SK-N-SH (cell line): ENCODE results near the gene HIPK4. TPM values are rescaled to one million over a fixed set of nuclear protein-coding genes. Genes with fewer than 3 reads are reported as not detected.

Experiments
- CTCF ChIA-PET: fragments of 300-600, 350-600 bp; formaldehyde crosslinking; extraction: SDS; loops from one replicate; lab custom pipeline; 2021; lab: Yijun Ruan, JAX
- POLR2A ChIA-PET: fragments of 350-600 bp; sonication (Branson Sonifier 250); formaldehyde crosslinking; extraction: SDS; loops from one replicate; lab custom pipeline; 2020; ENCODE audit warnings: antibody characterized with exemption, inconsistent platforms; lab: Yijun Ruan, JAX
- DNase-seq: peaks from one replicate; pipeline ENCODE4 v3.0.0; 2012
- H2AFZ ChIP-seq: fragments of 200-600 bp; sonication (generic); 2 replicates; pipeline ENCODE4 v1.8.1; 2016; ENCODE audit warnings: antibody characterized with exemption, mild to moderate bottlenecking, low read depth
- H3F3A ChIP-seq: fragments of 200-600 bp; sonication (generic); replicated peaks from 2 replicates; pipeline ENCODE3; 2016; ENCODE audit warnings: antibody characterized with exemption, mild to moderate bottlenecking; ENCODE audit not compliant: insufficient read depth
- H3K27ac ChIP-seq, 2 experiments: fragments of 200-500 bp in 1 of 2; fragments of 200-600 bp in 1 of 2; sonication (Bioruptor generic) in 1 of 2; sonication (generic), shearing (Covaris generic) in 1 of 2; 2 replicates each; pipeline versions ENCODE4 v1.5.1 to v1.6.1; 2014 to 2016; ENCODE audit warnings: low read depth in 2 of 2, inconsistent platforms in 1 of 2, low read length in 1 of 2, mild to moderate bottlenecking in 1 of 2, mixed read lengths in 1 of 2
- H3K27me3 ChIP-seq: fragments of 200-600 bp; sonication (generic), shearing (Covaris generic); 2 replicates; pipeline ENCODE4 v1.6.1; 2016; ENCODE audit warnings: mixed run types; ENCODE audit not compliant: insufficient read depth
- H3K36me3 ChIP-seq, 2 experiments: fragments of 200-500 bp in 1 of 2; fragments of 200-600 bp in 1 of 2; sonication (Bioruptor generic) in 1 of 2; sonication (generic) in 1 of 2; replicated peaks in 1 of 2; 2 replicates each; pipeline versions ENCODE3 to v1.5.1; 2014 to 2016; ENCODE audit warnings: low read length in 1 of 2, mild to moderate bottlenecking in 1 of 2; ENCODE audit not compliant: insufficient read depth in 2 of 2, control insufficient read depth in 1 of 2
- H3K4me1 ChIP-seq, 2 experiments: fragments of 200-500 bp in 1 of 2; fragments of 200-600 bp in 1 of 2; sonication (Bioruptor generic) in 1 of 2; sonication (generic), shearing (Covaris generic) in 1 of 2; 2 replicates each; pipeline versions ENCODE4 v1.5.1 to v1.6.1; 2014 to 2016; ENCODE audit warnings: low read depth in 1 of 2, low read length in 1 of 2, mixed run types in 1 of 2; ENCODE audit not compliant: insufficient read depth in 2 of 2, control insufficient read depth in 1 of 2
- H3K4me2 ChIP-seq: fragments of 200-600 bp; sonication (generic), shearing (Covaris generic); 2 replicates; pipeline ENCODE4 v1.6.1; 2017; ENCODE audit warnings: mixed run types
- H3K4me3 ChIP-seq, 2 experiments: fragments of 200-500 bp in 1 of 2; fragments of 200-600 bp in 1 of 2; sonication (Bioruptor generic) in 1 of 2; sonication (generic), shearing (Covaris generic) in 1 of 2; 2 replicates each; pipeline versions ENCODE4 v1.5.1 to v1.8.1; 2014 to 2016; ENCODE audit warnings: low read depth in 2 of 2, inconsistent platforms in 1 of 2, low read length in 1 of 2, mild to moderate bottlenecking in 1 of 2, mixed read lengths in 1 of 2, moderate library complexity in 1 of 2
- H3K79me2 ChIP-seq: fragments of 200-600 bp; sonication (generic); 2 replicates; pipeline ENCODE4 v1.8.1; 2017; ENCODE audit warnings: mild to moderate bottlenecking; ENCODE audit not compliant: insufficient read depth
- H3K9ac ChIP-seq: fragments of 200-600 bp; sonication (generic); 2 replicates; pipeline ENCODE4 v1.6.1; 2017; ENCODE audit warnings: mixed run types
- H3K9me2 ChIP-seq: fragments of 200-600 bp; sonication (generic); 2 replicates; pipeline ENCODE4 v1.6.1; 2017; ENCODE audit warnings: mixed run types
- H3K9me3 ChIP-seq: fragments of 200-600 bp; sonication (generic); 2 replicates; pipeline ENCODE4 v1.6.1; 2017; ENCODE audit warnings: mixed run types, mild to moderate bottlenecking, moderate library complexity
- H4K20me1 ChIP-seq: fragments of 200-600 bp; sonication (generic); 2 replicates; pipeline ENCODE4 v1.6.1; 2017; ENCODE audit warnings: mild to moderate bottlenecking, mixed run types; ENCODE audit not compliant: insufficient read depth
- EZH2phosphoT487 ChIP-seq: fragments of 200-600 bp; sonication (generic); IDR thresholded peaks from 2 replicates; pipeline ENCODE4 v1.6.1; 2017; ENCODE audit warnings: low read depth, mixed run types, mild to moderate bottlenecking, antibody characterized with exemption, moderate library complexity, borderline replicate concordance
- FOXJ3 ChIP-seq: sonication (generic); formaldehyde crosslinking; IDR thresholded peaks from 2 replicates; pipeline ENCODE4 v1.5.1; 2020; ENCODE audit warnings: mild to moderate bottlenecking, missing genetic modification reagents
- GATA2 ChIP-seq: sonication (generic); formaldehyde crosslinking; IDR thresholded peaks from 2 replicates; pipeline ENCODE4 v1.5.0; 2020; ENCODE audit warnings: mild to moderate bottlenecking, missing genetic modification reagents
- MAX ChIP-seq: IDR thresholded peaks from 2 replicates; pipeline ENCODE4 v1.4.0; 2012; ENCODE audit warnings: low read depth
- NFIC ChIP-seq: IDR thresholded peaks from 2 replicates; pipeline ENCODE4 v1.4.0; 2012; ENCODE audit warnings: borderline replicate concordance
- POLR2AphosphoS5 ChIP-seq: IDR thresholded peaks from 2 replicates; pipeline ENCODE4 v1.6.1; 2012; ENCODE audit warnings: low read depth, low read length
- RAD21 ChIP-seq: IDR thresholded peaks from 2 replicates; pipeline ENCODE4 v1.6.1; 2012; ENCODE audit warnings: mild to moderate bottlenecking, low read length
- RFX5 ChIP-seq: IDR thresholded peaks from 2 replicates; pipeline ENCODE4 v1.6.1; 2012; ENCODE audit warnings: mild to moderate bottlenecking, improper control_type of control experiment, low read length
- TAF1 ChIP-seq: IDR thresholded peaks from 2 replicates; pipeline ENCODE4 v1.6.1; 2012; ENCODE audit warnings: low read depth, mild to moderate bottlenecking, low read length, moderate library complexity, borderline replicate concordance
- TCF12 ChIP-seq: IDR thresholded peaks from 2 replicates; pipeline ENCODE4 v1.4.0; 2012
- TEAD4 ChIP-seq: IDR thresholded peaks from 2 replicates; pipeline ENCODE4 v1.4.0; 2012; ENCODE audit warnings: mild to moderate bottlenecking, borderline replicate concordance; ENCODE audit not compliant: insufficient read depth
- ZBTB33 ChIP-seq: IDR thresholded peaks from 2 replicates; pipeline ENCODE4 v1.4.0; 2012; ENCODE audit warnings: low read depth, borderline replicate concordance
- WGBS: methylation state at CpG from one replicate; pipeline ENCODE4 v1.1.6; 2017; ENCODE audit warnings: low lambda C conversion rate; 5-methylcytosine and 5-hydroxymethylcytosine counted together
- polyA plus RNA-seq, 3 experiments: library from polyadenylated mRNA; depleted of rRNA; stranded (reverse); fragments of >200 nt; gene quantifications; 2 replicates each; pipeline ENCODE4 v1.2.3, GENCODE V29; 2012

HIPK4 gene
- polyA plus RNA-seq, 1 of the 3 experiments (the other 2 are of a cell fraction), result 0.23 TPM

GRCh38 chr19:40348125-40348913 lies 41.7 kb downstream of the HIPK4 start, which contains the start of the genes C19orf47 and PLD3 (continued):
- TF ChIP-seq ZBTB33 (no peak), NFIC (no peak), TEAD4 (no peak), POLR2AphosphoS5 (peak; percentile 92), RAD21 (no peak), GATA2 (CRISPR knock-in tag) (no peak), FOXJ3 (CRISPR knock-in tag) (no peak), MAX (peak; percentile 85), TAF1 (peak; percentile 62)

GRCh38 chr19:40344422-40344821 lies 45.6 kb downstream of the HIPK4 start:
- Histone ChIP-seq H3K4me3 (no peak overlapping the region), H3K9me2 (no peaks in the 10 kb centered on the region), H2AFZ (no peak overlapping the region), H3K27me3 (no peaks in the 10 kb centered on the region), H3K4me1 (peaks cover 0 to 9% of the 10 kb centered on the region in 2 experiments; a peak in 1 of 4 replicates), H3K79me2 (peaks cover 63% of the 10 kb centered on the region), H3K9me3 (no peaks in the 10 kb centered on the region), H3K9ac (no peak overlapping the region), H3K36me3 (peaks cover 0 to 4% of the 10 kb centered on the region in 2 experiments), H3K4me2 (no peak overlapping the region), H3F3A (no peaks in the 10 kb centered on the region), H3K27ac (no peak overlapping the region), H4K20me1 (no peaks in the 10 kb centered on the region)
- POLR2A ChIA-PET, result no interaction called here
- no peak for DNase-seq
- TF ChIP-seq RFX5 (no peak), TEAD4 (no peak), TCF12 (no peak), EZH2phosphoT487 (no peak)
- CTCF ChIA-PET, result interaction anchor here (1.0 to 1.8 kb wide), 2 partner anchors 39 to 120 kb away, joined by 3 to 7 read pairs; no protein-coding TSS in a partner anchor
- WGBS, result 86% methylated on average over 7 of the region's 7 CpGs
